Caco-2 (cell line): Measurements from ENCODE around the gene DVL1. TPM values are rescaled to one million over a fixed set of nuclear protein-coding genes. Genes with fewer than 3 reads are reported as not detected.
"Not testable (repeated sequence)": the region's sequence is repeated elsewhere in the genome, so short reads cannot be mapped to it uniquely, and the experiment has no call there.

Source experiments
- BruUV-seq: library from RNA; stranded (reverse); fragments of 400-500 nt; replicated peaks from 2 replicates; lab custom pipeline; 2021; lab: Mats Ljungman, UMichigan
- CTCF ChIA-PET: fragments of 300-600 bp; sonication (Branson Sonifier 250); formaldehyde crosslinking; loops from one replicate; lab custom pipeline; 2022; ENCODE audit warnings: antibody characterized with exemption; lab: Charles Lee
- POLR2A ChIA-PET: fragments of 300-600 bp; sonication (Branson Sonifier 250); formaldehyde crosslinking; loops from one replicate; lab custom pipeline; 2022; ENCODE audit warnings: antibody characterized with exemption; lab: Charles Lee
- DNase-seq, 2 experiments: peaks; one replicate each; pipeline versions ENCODE4 v3.0.0 to v3.0.0-alpha.2; 2020 to 2022
- H3K27me3 ChIP-seq: replicated peaks from 2 replicates; pipeline ENCODE4 v1.6.0; 2011; ENCODE audit warnings: low read length; ENCODE audit not compliant: control insufficient read depth, insufficient read depth
- H3K36me3 ChIP-seq: 2 replicates; pipeline ENCODE4 v1.5.1; 2011; ENCODE audit warnings: low read length; ENCODE audit not compliant: control insufficient read depth, insufficient read depth
- H3K4me1 ChIP-seq: fragments of 250-450 bp; sonication (Bioruptor Pico); 2 replicates; pipeline ENCODE4 v1.5.1; 2020; ENCODE audit warnings: mild to moderate bottlenecking
- H3K4me3 ChIP-seq: 2 replicates; pipeline ENCODE4 v1.5.1; 2011; ENCODE audit warnings: low read depth, mild to moderate bottlenecking, control low read depth, low read length
- H3K9me3 ChIP-seq: fragments of 250-450 bp; sonication (Bioruptor Pico); 2 replicates; pipeline ENCODE4 v1.5.1; 2020; ENCODE audit warnings: mild to moderate bottlenecking, moderate library complexity
- H3K27ac Mint-ChIP-seq: one replicate; pipeline ENCODE4 v1.8.0; 2022; ENCODE audit warnings: mixed read lengths; ENCODE audit not compliant: unreplicated experiment
- H3K27me3 Mint-ChIP-seq: one replicate; pipeline ENCODE4 v1.8.0; 2022; ENCODE audit warnings: mixed read lengths; ENCODE audit not compliant: insufficient read depth, unreplicated experiment
- H3K36me3 Mint-ChIP-seq: one replicate; pipeline ENCODE4 v1.8.0; 2022; ENCODE audit warnings: mild to moderate bottlenecking, mixed read lengths; ENCODE audit not compliant: insufficient read depth, unreplicated experiment
- H3K4me1 Mint-ChIP-seq: one replicate; pipeline ENCODE4 v1.8.0; 2022; ENCODE audit warnings: low read depth, mixed read lengths; ENCODE audit not compliant: unreplicated experiment
- H3K4me3 Mint-ChIP-seq: one replicate; pipeline ENCODE4 v1.8.0; 2022; ENCODE audit warnings: mild to moderate bottlenecking, moderate library complexity, mixed read lengths; ENCODE audit not compliant: unreplicated experiment
- H3K9me3 Mint-ChIP-seq: one replicate; pipeline ENCODE4 v1.8.0; 2022; ENCODE audit warnings: mixed read lengths; ENCODE audit not compliant: unreplicated experiment
- CTCF ChIP-seq, 2 experiments: fragments of 200-600 bp in 1 of 2; IDR thresholded peaks; 1 replicate in 1 of 2; 2 replicates in 1 of 2; pipeline versions ENCODE4 v1.5.1 to v1.8.0; 2011 to 2022; ENCODE audit warnings: antibody characterized with exemption in 1 of 2, control low read depth in 1 of 2, inconsistent platforms in 1 of 2, low read depth in 1 of 2, low read length in 1 of 2, mild to moderate bottlenecking in 1 of 2, moderate library complexity in 1 of 2; ENCODE audit not compliant: insufficient read depth in 1 of 2, severe bottlenecking in 1 of 2, unreplicated experiment in 1 of 2
- intact Hi-C: fragments of 100-400 bp; cut with micrococcal nuclease; formaldehyde crosslinking; loops from one replicate; pipeline ENCODE4 v1.10.0; 2022; ENCODE audit not compliant: unreplicated experiment
- total RNA-seq: library from RNA; stranded (reverse); gene quantifications from 2 replicates; pipeline ENCODE4 v1.2.3, GENCODE V29; 2022

The DVL1 gene
- total RNA-seq, 1 experiment from 2014 or later, result 40.6 TPM

- Mint-ChIP-seq H3K4me1 (no peaks in the 10 kb centered on the region), H3K9me3 (no peaks in the 10 kb centered on the region), H3K4me3 (no peak overlapping the region), H3K27me3 (no peaks in the 10 kb centered on the region), H3K27ac (no peak overlapping the region), H3K36me3 (peaks cover 16% of the 10 kb centered on the region)
- intact Hi-C loops, result no loop called here
- Histone ChIP-seq H3K4me1 (peaks cover 6% of the 10 kb centered on the region), H3K4me3 (no peak overlapping the region), H3K9me3 (no peaks in the 10 kb centered on the region), H3K36me3 (no peaks in the 10 kb centered on the region), H3K27me3 (no peaks in the 10 kb centered on the region)
- ChIA-PET CTCF (interaction anchor here (0.7 kb wide), 1 partner anchor 429 kb away, joined by 3 read pairs; no protein-coding TSS in a partner anchor), POLR2A (no interaction called here)
- no peak for DNase-seq
- TF ChIP-seq CTCF (IDR thresholded peaks at IDR 0.05; ENCODE audit: insufficient read depth in 1 of 2, low read depth in 1 of 2, low read length in 1 of 2, severe bottlenecking in 1 of 2, unreplicated experiment in 1 of 2), result no peak
- BruUV-seq, result no TSS peak
Measured at GRCh38 chr1:1370771-1371300, 21.6 kb upstream of the DVL1 start.

GRCh38 chr1:1370094-1370493 is 20.9 kb upstream of the DVL1 start:
- BruUV-seq, H3K9me3 ChIP-seq, H3K4me1 Mint-ChIP-seq, H3K27ac Mint-ChIP-seq, H3K9me3 Mint-ChIP-seq, H3K4me3 ChIP-seq, H3K36me3 ChIP-seq, H3K4me3 Mint-ChIP-seq, POLR2A ChIA-PET, H3K27me3 ChIP-seq, H3K27me3 Mint-ChIP-seq, DNase-seq, H3K4me1 ChIP-seq, intact Hi-C loops: not testable (repeated sequence)
- peaks cover 11% of the 10 kb centered on the region for H3K36me3 Mint-ChIP-seq
- CTCF ChIA-PET, result interaction anchor here (0.7 kb wide), 1 partner anchor 428 kb away, joined by 3 read pairs; no protein-coding TSS in a partner anchor

GRCh38 chr1:1367315-1367714 is 18.1 kb upstream of the DVL1 start:
- H3K4me1 ChIP-seq, result no peaks in the 10 kb centered on the region
- BruUV-seq, result no TSS peak
- DNase-seq, result no peak
- Mint-ChIP-seq H3K36me3 (peaks cover 6% of the 10 kb centered on the region), H3K27me3 (no peaks in the 10 kb centered on the region), H3K4me3 (no peak overlapping the region), H3K4me1 (no peaks in the 10 kb centered on the region), H3K27ac (no peak overlapping the region), H3K9me3 (no peaks in the 10 kb centered on the region)
- TF ChIP-seq CTCF (IDR thresholded peaks at IDR 0.05; ENCODE audit: insufficient read depth in 1 of 2, low read depth in 1 of 2, low read length in 1 of 2, severe bottlenecking in 1 of 2, unreplicated experiment in 1 of 2), result no peak
- POLR2A ChIA-PET, result no interaction called here
- H3K36me3 ChIP-seq, result no peaks in the 10 kb centered on the region
- intact Hi-C loops, result no loop called here
- no peak overlapping the region for H3K4me3 ChIP-seq
- H3K9me3 ChIP-seq, result no peaks in the 10 kb centered on the region
- CTCF ChIA-PET, result no interaction called here
- no peaks in the 10 kb centered on the region for H3K27me3 ChIP-seq
